Lower lobe of right lung (tissue), 2 donors: ENCODE measurements around the gene AOPEP. TPM values are rescaled to one million over a fixed set of nuclear protein-coding genes. Genes with fewer than 3 reads are reported as not detected.

ENCODE experiments used
- ATAC-seq, 2 donors: fragments of 200-7000 bp; cut with Tn5 transposase; one replicate each; pipeline ENCODE4 v1.9.1; 2020 to 2022; ENCODE audit warnings: mild to moderate bottlenecking in 2 of 2, moderate library complexity in 2 of 2
- DNase-seq: peaks from one replicate; pipeline ENCODE4 v3.0.0-alpha.2; 2020
- H3K27ac ChIP-seq: fragments of 200-600 bp; one replicate; pipeline ENCODE4 v1.8.0; 2022
- H3K27me3 ChIP-seq: fragments of 200-600 bp; one replicate; pipeline ENCODE4 v1.8.0; 2022; ENCODE audit warnings: low read depth
- H3K36me3 ChIP-seq: fragments of 200-600 bp; one replicate; pipeline ENCODE4 v1.8.0; 2022; ENCODE audit warnings: mild to moderate bottlenecking
- H3K4me1 ChIP-seq: fragments of 200-600 bp; one replicate; pipeline ENCODE4 v1.8.0; 2022
- H3K4me3 ChIP-seq: fragments of 200-600 bp; one replicate; pipeline ENCODE4 v1.8.0; 2022; ENCODE audit warnings: mild to moderate bottlenecking
- H3K9me3 ChIP-seq: fragments of 200-600 bp; one replicate; pipeline ENCODE4 v1.8.0; 2022
- intact Hi-C: fragments of 100-400 bp; cut with DNase I; formaldehyde crosslinking; loops from one replicate; pipeline ENCODE4 v1.11.0; 2022
- total RNA-seq: library from RNA; stranded (reverse); fragmentation: NEBNext Ultra II Directional; extraction: Animal tissue kit (Norgen Biotek cat#: 25700); gene quantifications from one replicate; pipeline ENCODE4 v1.2.1, GENCODE V29; 2021
- TF ChIP-seq, protein P1 (sequence below): fragments of 200-600 bp; IDR thresholded peaks from one replicate; pipeline ENCODE4 v1.8.0; 2022; ENCODE audit warnings: antibody characterized with exemption, mild to moderate bottlenecking
- donor health status: DM: no; HTN: yes; CAD: no; lungs with severe emphysema.

AOPEP gene
- total RNA-seq, 1 donor from 2014 or later: 63.7 TPM

DNA sequence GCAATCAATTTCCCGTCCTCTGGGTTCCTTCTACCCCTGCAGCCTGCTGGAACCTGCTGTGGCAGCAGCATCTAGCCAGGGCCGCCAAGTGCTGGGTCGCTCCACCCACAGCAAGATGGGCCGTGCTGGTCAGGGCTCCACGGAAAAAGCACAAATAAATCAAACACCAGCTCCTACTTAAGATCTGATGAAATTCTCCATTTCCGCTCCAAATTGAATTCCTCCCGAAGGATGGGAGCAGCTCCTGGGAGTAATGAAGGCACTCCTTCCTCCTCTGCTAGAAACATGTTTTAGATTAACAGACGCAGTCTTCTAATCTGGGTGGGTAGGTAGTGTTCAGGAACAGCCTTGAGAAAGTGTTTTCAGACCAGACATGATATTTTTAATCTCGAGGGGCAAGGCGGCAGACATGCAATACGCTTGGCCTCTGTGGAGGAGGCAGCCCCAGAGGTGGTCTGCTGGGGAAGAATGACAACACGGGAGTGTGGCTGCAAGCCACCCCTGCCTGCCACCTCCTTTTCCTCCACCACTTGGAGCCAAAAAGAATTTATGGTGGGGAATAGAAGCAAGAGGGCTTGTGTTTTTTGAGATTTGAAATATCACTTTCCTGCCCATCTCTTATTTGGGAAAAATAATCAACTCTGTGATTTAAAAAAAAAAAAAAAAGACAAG, 194.1 kb downstream of the AOPEP start:
- Histone ChIP-seq H3K4me1 (peaks cover 54% of the 10 kb centered on the region), H3K36me3 (no peaks in the 10 kb centered on the region), H3K27me3 (no peaks in the 10 kb centered on the region), H3K4me3 (no peak overlapping the region), H3K9me3 (no peaks in the 10 kb centered on the region), H3K27ac (peak overlapping the region; percentile 83)
- TF ChIP-seq, protein P1, sequence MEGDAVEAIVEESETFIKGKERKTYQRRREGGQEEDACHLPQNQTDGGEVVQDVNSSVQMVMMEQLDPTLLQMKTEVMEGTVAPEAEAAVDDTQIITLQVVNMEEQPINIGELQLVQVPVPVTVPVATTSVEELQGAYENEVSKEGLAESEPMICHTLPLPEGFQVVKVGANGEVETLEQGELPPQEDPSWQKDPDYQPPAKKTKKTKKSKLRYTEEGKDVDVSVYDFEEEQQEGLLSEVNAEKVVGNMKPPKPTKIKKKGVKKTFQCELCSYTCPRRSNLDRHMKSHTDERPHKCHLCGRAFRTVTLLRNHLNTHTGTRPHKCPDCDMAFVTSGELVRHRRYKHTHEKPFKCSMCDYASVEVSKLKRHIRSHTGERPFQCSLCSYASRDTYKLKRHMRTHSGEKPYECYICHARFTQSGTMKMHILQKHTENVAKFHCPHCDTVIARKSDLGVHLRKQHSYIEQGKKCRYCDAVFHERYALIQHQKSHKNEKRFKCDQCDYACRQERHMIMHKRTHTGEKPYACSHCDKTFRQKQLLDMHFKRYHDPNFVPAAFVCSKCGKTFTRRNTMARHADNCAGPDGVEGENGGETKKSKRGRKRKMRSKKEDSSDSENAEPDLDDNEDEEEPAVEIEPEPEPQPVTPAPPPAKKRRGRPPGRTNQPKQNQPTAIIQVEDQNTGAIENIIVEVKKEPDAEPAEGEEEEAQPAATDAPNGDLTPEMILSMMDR: no peak
- DNase-seq (peak; percentile 68), ATAC-seq (peak; percentile 66 to 68)
- intact Hi-C loops: no loop called here

DNA sequence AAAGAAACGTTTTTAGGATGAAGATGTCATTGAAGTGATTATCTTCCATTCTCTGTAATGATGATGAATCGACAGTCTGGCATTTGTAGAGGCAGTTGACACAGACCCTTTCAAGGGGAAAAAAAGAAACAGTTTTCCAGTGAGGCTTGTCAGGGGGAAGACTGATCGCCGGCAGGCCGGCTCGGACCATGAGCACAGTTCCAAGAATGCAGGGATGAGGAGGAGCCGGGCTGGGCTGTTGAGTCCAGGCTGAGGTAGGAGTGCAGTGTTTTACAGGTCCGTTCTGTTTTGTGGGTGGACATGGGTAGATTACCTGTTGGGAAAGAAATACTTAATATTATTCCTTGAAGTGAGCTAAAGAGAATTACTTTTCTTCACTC, 194.6 kb downstream of the AOPEP start:
- H3K36me3 ChIP-seq: no peaks in the 10 kb centered on the region
- intact Hi-C loops: no loop called here
- no peak overlapping the region for H3K4me3 ChIP-seq
- ATAC-seq: peak in 1 of 2 donors; percentile 39
- H3K4me1 ChIP-seq: peaks cover 55% of the 10 kb centered on the region
- H3K9me3 ChIP-seq: no peaks in the 10 kb centered on the region
- TF ChIP-seq, protein P1: no peak
- no peaks in the 10 kb centered on the region for H3K27me3 ChIP-seq
- peak overlapping the region; percentile 83 for H3K27ac ChIP-seq
- DNase-seq: no peak

DNA sequence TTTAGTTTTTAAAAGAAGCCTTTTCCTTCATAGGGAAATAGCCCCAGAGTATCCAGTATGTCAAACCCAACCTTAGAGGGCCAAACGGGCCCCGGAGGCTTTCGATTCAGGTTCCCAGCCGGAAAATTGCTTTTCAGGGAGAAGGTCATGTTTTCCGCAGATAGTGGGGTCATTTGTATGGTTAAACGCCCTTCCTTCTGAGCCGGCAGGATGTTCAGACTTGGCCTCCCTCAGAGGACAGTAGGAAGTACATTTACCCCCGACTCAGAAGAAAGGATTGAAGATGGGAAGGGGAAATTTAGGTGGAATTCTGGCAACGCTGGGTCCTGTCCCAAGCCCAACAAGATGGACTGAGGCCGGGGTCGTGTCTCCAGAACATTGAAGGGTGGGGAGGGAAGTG, 195.2 kb downstream of the AOPEP start:
- Histone ChIP-seq H3K36me3 (no peaks in the 10 kb centered on the region), H3K27ac (peak overlapping the region; percentile 83), H3K4me1 (peaks cover 61% of the 10 kb centered on the region), H3K9me3 (no peaks in the 10 kb centered on the region), H3K4me3 (no peak overlapping the region), H3K27me3 (no peaks in the 10 kb centered on the region)
- ATAC-seq (no peak), DNase-seq (no peak)
- intact Hi-C loops: no loop called here
- TF ChIP-seq, protein P1: no peak

DNA sequence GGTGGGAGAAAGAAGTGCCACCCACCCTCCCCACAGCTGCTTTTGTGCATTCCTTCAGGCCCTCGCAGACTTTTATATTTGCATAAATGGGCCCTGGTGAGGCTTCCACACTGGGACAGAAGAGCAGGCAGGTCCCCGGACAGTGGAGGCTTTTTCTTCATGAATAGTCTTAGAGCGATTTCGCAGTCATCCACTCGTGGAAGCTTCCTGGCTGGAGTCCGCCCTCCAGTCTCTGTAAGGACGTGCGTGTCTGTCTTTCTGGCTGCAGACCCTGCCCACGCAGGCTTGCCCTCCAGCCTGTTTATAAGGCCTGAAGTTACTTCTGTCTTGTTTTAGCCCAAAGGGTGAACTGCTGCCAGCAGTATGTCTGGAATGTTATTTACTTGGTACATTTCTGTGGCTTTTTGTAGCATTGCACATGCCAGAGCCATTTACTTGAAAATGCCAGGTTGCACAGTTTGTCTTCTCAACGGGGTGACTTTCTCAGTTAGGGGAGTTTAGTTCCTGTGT, 195.7 kb downstream of the AOPEP start:
- ATAC-seq: peak; percentile 70 to 76
- peaks cover 62% of the 10 kb centered on the region for H3K4me1 ChIP-seq

DNA sequence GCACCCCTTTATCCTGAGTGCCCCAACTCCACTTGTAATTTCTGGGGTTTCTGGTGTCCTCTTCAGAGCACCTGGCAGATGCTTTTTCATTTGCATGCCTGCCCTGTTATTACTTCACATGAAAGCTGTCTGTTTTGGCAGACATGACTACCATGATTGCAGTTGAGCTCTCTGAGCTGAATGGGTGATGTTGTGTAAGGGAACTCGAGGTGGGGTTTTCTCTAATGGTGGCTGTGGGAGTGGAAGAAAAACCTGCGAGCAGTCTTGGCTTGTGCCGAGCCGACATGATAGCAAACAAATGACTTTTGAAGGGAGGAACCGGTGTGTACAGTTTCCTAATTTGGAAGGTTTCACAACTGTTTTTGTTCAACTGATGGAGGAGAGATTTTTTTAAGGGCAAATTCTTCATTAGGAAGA, 196.2 kb downstream of the AOPEP start:
- H3K9me3 ChIP-seq: no peaks in the 10 kb centered on the region
- H3K27ac ChIP-seq: peak overlapping the region; percentile 83
- peaks cover 65% of the 10 kb centered on the region for H3K4me1 ChIP-seq
- no peaks in the 10 kb centered on the region for H3K36me3 ChIP-seq
- intact Hi-C loops: no loop called here
- DNase-seq (no peak), ATAC-seq (peak; percentile 16 to 18)
- no peaks in the 10 kb centered on the region for H3K27me3 ChIP-seq
- H3K4me3 ChIP-seq: no peak overlapping the region
- TF ChIP-seq, protein P1: no peak

More for the DNA sequence above, 195.7 kb downstream of the AOPEP start:
- intact Hi-C loops: no loop called here
- H3K27me3 ChIP-seq: no peaks in the 10 kb centered on the region
- H3K36me3 ChIP-seq: no peaks in the 10 kb centered on the region
- no peak overlapping the region for H3K4me3 ChIP-seq
- peak; percentile 71 for DNase-seq
- TF ChIP-seq, protein P1: no peak
- no peaks in the 10 kb centered on the region for H3K9me3 ChIP-seq
- peak overlapping the region; percentile 83 for H3K27ac ChIP-seq
